Lower leg skin (tissue), 3 donors: ENCODE results near the gene ISLR.

Source experiments
- POLR2A ChIP-seq, 2 donors: fragments of 450-650 bp; IDR thresholded peaks; one replicate each; pipeline ENCODE4 v1.6.1; 2016 to 2017; ENCODE audit warnings: antibody characterized with exemption in 2 of 2, mild to moderate bottlenecking in 1 of 2, moderate library complexity in 1 of 2
- TF ChIP-seq, protein P1 (sequence below), 3 donors: fragments of 450-650 bp; IDR thresholded peaks; one replicate each; pipeline ENCODE4 v1.5.1; 2016; ENCODE audit warnings: antibody characterized with exemption in 3 of 3, mild to moderate bottlenecking in 3 of 3, moderate library complexity in 2 of 3

DNA sequence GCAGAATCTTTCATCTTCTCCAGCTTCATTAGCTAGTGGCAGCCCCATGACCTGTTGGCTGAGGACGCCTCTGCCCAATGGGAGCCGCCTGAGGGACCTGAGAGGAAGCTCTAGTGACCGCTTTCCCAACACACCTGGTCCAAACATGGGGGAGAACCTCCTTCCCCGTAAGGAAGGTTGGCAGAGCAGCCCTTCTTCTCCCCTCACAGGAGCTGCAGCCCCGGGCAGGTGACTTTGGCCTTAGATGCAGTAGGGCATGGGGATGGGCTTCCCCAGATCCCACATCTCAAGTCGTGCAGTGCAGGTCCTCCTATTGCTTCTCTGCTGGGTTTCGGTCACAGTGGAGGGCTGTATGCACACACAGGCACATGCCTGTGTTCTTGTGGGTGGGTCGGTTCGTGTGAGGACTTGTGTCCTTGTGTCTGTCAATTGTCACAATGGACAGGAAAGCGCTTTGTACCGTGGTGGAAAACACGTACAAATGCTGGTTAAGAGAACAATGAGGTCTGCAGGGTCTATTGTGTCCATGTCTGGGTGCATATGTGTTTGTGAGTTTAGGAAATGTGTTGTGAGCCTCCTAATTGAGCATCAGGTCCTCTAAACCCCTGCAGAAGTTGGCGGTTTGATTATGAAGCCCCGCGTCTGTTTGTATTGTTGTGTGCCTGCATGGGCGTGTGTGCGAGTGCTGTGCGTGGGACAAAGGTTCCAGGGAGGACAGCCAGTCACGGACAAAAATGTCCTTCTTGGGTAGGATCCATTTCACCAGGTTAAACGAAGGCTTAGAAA, 41.7 kb upstream of the ISLR start:
- TF ChIP-seq, protein P1, sequence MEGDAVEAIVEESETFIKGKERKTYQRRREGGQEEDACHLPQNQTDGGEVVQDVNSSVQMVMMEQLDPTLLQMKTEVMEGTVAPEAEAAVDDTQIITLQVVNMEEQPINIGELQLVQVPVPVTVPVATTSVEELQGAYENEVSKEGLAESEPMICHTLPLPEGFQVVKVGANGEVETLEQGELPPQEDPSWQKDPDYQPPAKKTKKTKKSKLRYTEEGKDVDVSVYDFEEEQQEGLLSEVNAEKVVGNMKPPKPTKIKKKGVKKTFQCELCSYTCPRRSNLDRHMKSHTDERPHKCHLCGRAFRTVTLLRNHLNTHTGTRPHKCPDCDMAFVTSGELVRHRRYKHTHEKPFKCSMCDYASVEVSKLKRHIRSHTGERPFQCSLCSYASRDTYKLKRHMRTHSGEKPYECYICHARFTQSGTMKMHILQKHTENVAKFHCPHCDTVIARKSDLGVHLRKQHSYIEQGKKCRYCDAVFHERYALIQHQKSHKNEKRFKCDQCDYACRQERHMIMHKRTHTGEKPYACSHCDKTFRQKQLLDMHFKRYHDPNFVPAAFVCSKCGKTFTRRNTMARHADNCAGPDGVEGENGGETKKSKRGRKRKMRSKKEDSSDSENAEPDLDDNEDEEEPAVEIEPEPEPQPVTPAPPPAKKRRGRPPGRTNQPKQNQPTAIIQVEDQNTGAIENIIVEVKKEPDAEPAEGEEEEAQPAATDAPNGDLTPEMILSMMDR (IDR thresholded peaks at IDR 0.05) = no peak
- no peak for TF ChIP-seq POLR2A (IDR thresholded peaks at IDR 0.05)
